ENCODE measurements around the gene PTTG2.

PTTG2 gene

DNA sequence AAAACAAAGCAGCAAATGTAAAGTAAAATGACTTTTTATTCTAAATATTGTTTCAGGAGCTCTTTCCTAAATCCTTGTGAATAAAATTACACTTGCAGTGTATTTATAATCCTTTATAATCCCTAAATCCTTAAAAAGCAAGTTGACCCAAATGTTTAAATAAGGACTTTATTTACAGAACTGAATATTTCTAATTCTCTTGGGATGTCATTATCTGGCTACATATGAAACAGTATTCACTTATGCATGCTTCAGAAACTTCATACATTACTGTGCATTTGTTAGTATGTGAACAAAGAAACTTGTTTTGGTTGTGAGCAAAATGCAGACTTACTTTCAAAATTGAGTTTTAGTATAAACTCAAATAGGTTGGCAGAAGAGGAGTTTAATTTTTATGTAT is 49.2 kb downstream of the PTTG2 start:
- TF ChIP-seq JUND (IDR thresholded peaks at IDR 0.05; ENCODE audit: low read depth): no peak
- in situ Hi-C loops (cut with HindIII; ENCODE audit: low pct_unique_long_range_greater_than_20kb, low sequenced_read_pairs): no loop called here
- no peak for DNase-seq (ENCODE audit: low read depth in 1 of 2, low spot score in 1 of 2)

- no peak for DNase-seq (ENCODE audit: low read depth in 1 of 2, low spot score in 1 of 2)
Observed at GRCh38 chr4:38009949-38010348, 49.8 kb downstream of the PTTG2 start.

More at GRCh38 chr4:38009949-38010348, 49.8 kb downstream of the PTTG2 start:
- no peak for TF ChIP-seq JUND (IDR thresholded peaks at IDR 0.05; ENCODE audit: low read depth)
- in situ Hi-C loops (cut with HindIII; ENCODE audit: low pct_unique_long_range_greater_than_20kb, low sequenced_read_pairs): no loop called here
